ENCODE results near the gene HBG1.
"Not testable (repeated sequence)": the region's sequence is repeated elsewhere in the genome, so short reads cannot be mapped to it uniquely, and the experiment has no call there.

HBG1 gene

DNA sequence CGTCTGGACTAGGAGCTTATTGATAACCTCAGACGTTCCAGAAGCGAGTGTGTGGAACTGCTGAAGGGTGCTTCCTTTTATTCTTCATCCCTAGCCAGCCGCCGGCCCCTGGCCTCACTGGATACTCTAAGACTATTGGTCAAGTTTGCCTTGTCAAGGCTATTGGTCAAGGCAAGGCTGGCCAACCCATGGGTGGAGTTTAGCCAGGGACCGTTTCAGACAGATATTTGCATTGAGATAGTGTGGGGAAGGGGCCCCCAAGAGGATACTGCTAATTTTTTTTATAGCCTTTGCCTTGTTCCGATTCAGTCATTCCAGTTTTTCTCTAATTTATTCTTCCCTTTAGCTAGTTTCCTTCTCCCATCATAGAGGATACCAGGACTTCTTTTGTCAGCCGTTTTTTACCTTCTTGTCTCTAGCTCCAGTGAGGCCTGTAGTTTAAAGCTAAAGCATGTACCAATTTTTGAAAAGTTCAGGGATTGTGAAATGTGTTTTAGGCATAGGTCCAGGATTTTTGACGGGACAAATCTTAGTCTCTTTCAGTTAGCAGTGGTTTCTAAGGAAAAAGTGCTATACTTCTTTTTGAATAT is at the start of gene HBG1:
Gene HBG1 (minus strand): TSS at position 51 of the 590 bp plus-strand sequence. CDS start 53 bp downstream, outside the sequence.
- not testable (repeated sequence) for DNase-seq

GRCh38 chr11:5298451-5298850 is 48.8 kb upstream of the HBG1 start:
- no peak for DNase-seq

- no peak for DNase-seq
Observed at GRCh38 chr11:5297721-5298323, 48.2 kb upstream of the HBG1 start.

DNA sequence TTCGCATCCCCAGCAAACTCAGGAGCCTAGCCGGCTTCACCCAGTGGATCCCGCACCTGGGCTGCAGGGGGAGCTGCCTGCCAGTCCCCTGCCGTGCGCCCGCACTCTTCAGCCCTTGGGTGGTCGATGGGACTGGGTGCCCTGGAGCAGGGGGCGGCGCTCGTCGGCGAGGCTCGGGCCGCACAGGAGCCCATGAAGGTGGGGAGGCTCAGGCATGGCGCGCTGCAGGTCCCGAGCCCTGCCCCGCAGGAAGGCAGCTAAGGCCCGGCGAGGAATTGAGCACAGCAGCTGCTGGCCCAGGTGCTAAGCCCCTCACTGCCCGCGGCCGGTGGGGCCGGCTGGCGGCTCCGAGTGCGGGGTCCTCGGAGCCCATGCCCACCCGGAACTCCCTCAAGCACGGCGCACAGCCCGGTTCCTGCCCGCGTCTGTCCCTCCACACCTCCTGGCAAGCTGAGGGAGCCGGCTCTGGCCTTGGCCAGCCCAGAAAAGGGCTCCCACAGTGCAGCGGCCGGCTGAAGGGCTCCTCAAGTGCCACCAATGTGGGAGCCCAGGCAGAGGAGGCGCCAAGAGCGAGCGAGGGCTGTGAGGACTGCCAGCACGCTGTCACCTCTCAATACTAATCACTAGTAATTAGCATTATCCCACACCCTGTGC is 44.8 kb upstream of the HBG1 start:
- DNase-seq = not testable (repeated sequence)

DNA sequence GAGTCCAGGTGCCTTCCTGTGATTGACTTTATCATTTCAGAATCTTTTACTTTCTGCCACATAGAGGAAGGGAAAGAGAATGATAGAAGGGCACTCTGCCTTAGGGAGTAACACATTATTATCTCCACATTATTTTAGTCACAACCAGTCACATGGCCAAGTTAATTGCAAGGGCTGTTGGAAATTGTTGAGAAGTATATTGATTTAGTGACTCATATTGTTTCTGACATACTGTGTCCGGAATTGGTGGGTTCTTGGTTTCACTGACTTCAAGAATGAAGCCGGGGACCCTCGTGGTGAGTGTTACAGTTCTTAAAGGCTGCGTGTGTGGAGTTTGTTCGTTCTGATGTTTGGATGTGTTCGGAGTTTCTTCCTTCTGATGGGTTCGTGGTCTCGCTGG is 43.4 kb upstream of the HBG1 start:
- no peak for DNase-seq

DNA sequence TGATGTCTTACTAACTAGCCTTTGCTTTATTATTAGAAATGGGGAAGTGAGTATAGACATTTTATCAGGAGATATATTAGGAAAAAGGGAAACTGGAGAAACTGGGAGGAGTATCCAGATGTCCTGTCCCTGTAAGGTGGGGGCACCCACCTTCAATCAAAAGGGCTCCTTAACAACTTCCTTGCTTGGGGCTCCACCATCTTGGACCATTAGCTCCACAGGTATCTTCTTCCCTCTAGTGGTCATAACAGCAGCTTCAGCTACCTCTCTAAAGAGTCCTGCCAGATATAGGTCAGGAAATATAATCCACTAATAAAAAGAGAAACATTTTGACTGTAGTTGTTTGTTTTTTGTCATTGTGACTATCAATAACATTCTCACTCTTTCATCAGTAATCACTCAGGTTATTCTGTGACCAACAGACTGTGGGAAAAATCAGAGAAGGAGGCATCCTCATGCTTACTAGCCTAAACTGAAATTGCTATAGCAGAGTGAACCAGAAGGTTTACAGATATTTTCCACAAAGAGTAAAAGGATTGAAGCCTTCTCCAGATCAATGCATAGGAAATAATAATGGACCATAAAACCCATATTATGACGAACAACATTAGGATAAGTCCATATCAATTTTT is 41.7 kb upstream of the HBG1 start:
- DNase-seq = no peak

- DNase-seq = no peak
Observed at GRCh38 chr11:5290106-5290505, 40.4 kb upstream of the HBG1 start.

- DNase-seq = no peak
Observed at GRCh38 chr11:5289696-5290095, 40.0 kb upstream of the HBG1 start.

DNA sequence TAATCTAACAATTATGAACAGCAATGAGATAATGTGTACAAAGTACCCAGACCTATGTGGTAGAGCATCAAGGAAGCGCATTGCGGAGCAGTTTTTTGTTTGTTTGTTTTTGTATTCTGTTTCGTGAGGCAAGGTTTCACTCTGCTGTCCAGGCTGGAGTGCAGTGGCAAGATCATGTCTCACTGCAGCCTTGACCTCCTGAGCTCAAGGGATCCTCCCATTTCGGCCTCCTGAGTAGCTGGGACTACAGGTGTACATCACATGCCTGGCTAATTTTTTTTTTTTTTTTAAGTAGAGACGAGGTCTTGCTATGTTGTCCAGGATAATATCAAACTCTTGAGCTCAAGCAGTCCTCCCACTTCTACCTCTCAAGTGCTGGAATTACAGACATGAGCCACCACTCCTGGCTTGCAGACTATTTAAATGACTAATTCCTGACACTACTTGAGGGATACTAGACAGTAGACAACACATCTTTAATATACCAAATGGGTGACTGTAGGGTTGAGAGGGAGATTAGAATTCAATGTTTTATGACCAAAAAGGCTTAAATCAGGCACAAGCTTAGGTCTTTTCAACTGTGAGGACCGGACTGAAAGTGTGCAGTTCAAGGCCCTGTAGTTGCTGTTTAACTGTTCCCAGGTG is 39.4 kb upstream of the HBG1 start:
- no peak for DNase-seq

DNA sequence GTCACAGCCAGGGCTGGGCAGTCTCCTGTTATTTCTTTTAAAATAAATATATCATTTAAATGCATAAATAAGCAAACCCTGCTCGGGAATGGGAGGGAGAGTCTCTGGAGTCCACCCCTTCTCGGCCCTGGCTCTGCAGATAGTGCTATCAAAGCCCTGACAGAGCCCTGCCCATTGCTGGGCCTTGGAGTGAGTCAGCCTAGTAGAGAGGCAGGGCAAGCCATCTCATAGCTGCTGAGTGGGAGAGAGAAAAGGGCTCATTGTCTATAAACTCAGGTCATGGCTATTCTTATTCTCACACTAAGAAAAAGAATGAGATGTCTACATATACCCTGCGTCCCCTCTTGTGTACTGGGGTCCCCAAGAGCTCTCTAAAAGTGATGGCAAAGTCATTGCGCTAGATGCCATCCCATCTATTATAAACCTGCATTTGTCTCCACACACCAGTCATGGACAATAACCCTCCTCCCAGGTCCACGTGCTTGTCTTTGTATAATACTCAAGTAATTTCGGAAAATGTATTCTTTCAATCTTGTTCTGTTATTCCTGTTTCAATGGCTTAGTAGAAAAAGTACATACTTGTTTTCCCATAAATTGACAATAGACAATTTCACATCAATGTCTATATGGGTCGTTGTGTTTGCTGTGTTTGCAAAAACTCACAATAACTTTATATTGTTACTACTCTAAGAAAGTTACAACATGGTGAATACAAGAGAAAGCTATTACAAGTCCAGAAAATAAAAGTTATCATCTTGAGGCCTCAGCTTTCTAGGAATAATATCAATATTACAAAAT is 38.6 kb upstream of the HBG1 start:
- DNase-seq = no peak

- no peak for DNase-seq
Observed at GRCh38 chr11:5286901-5287300, 37.2 kb upstream of the HBG1 start.

DNA sequence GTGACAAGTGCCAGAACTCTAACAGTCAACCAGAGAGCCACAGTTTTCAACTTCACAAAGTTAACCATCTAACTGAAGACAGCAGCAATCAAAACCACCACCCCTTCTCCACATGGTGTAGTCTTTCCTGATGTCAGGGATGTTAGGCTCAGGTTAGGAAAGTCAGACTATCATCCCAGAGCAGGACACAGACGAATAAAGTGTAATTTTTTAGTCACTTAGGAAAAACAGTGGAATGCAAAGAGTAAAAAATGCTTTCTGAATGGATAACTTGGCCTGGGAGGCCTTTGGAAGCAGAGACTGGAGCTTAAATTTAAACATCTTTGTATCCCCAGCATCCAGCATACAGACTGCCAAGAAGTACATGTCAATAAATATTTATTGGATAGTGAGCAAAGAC is 36.7 kb upstream of the HBG1 start:
- DNase-seq = no peak

GRCh38 chr11:5285703-5286340 is 36.2 kb upstream of the HBG1 start:
- no peak for DNase-seq

DNA sequence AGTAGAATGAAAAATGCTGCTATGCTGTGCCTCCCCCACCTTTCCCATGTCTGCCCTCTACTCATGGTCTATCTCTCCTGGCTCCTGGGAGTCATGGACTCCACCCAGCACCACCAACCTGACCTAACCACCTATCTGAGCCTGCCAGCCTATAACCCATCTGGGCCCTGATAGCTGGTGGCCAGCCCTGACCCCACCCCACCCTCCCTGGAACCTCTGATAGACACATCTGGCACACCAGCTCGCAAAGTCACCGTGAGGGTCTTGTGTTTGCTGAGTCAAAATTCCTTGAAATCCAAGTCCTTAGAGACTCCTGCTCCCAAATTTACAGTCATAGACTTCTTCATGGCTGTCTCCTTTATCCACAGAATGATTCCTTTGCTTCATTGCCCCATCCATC is 35.0 kb upstream of the HBG1 start:
- DNase-seq = no peak

DNA sequence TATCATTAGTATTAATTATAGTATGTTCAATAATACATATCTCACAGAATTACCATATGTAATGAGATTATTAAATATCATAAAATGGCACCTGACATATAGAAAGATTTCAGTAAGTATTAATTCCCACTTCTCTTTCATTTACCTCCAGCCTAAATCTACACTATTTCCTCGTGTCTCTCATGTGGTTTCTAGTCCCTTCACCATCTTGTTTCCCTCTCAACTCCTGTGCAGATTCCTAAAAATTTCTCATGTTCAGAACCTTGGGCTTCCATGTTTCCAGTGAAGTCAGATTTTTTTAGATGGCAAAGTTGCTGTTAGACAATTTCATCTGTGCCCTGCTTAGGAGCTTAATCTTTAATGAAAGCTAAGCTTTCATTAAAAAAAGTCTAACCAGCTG is 34.2 kb upstream of the HBG1 start:
- DNase-seq = no peak

DNA sequence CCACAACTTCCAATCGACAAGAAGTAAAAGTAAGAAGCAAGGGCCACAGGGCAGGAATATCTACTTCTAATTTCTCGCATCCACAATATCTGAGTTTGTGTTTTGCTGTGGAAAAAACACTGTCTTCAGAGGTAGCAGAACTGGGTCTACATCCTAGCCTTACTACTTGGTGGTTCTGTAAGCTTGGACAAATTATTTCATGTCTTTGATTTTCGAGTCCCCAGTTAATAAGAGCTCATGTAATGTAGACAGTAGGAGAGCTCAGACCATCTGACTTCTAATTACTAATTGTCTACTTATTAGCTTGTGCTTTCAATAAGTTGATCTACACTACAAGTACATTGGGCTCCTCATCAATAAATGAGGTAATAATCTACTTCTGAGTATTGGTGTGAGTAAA is 33.4 kb upstream of the HBG1 start:
- DNase-seq = no peak

DNA sequence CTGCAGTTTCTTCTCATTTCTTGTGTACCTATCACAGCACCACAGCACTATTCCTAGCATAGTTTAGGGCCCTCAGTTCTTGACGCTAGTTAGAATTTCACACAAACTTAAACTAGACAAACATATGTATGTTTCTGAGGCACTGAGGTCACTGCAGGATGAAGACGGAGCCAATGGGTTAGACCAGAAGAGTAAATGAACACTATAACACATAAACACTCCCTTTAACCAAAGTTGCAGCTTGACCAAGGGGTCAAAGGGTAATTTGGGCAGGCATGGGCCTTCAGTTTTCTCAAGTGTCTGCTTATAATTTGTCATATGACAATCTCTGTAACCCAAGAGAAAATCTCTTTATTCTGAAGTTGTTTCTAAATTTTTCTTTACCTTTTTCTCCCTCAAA is 33.0 kb upstream of the HBG1 start:
- no peak for DNase-seq

GRCh38 chr11:5281596-5281995 is 31.9 kb upstream of the HBG1 start:
- no peak for DNase-seq

DNA sequence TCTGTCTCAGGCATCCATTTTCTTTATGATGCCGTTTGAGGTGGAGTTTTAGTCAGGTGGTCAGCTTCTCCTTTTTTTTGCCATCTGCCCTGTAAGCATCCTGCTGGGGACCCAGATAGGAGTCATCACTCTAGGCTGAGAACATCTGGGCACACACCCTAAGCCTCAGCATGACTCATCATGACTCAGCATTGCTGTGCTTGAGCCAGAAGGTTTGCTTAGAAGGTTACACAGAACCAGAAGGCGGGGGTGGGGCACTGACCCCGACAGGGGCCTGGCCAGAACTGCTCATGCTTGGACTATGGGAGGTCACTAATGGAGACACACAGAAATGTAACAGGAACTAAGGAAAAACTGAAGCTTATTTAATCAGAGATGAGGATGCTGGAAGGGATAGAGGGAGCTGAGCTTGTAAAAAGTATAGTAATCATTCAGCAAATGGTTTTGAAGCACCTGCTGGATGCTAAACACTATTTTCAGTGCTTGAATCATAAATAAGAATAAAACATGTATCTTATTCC is 31.0 kb upstream of the HBG1 start:
- no peak for DNase-seq

DNA sequence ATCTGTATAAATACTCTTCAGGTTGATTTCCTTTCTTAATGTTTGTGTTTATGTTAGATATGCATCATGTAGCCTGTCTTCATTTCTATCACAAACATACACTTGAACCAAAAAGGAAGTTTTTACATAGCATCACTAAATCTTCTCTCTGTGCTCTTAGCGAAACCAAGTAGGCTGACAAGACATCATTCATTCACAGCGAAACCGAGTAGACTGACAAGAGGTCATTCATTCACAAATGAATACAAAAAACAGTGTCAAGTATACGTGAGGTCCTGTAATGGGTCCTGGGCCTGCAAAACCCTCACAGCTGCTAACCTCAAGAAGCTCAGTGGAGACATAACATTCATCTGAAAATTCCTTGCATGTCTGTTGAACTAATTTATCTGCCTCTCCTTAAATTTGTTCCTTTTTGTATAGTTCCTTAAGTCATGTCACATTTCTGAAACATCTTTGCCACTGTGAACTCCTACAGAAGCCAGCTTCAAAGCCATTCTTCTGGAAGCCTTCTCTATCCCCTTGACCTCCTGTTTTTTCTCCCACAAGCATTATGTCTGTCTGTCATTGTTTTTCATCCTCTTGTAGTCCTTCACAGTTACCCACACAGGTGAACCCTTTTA is 29.9 kb upstream of the HBG1 start:
- DNase-seq = no peak

GRCh38 chr11:5277807-5278382 is 28.2 kb upstream of the HBG1 start:
- no peak for DNase-seq
